Activated T-cell treated with anti-CD3 and anti-CD28 coated beads for 24 hours (primary cell): ENCODE data around the gene SCARB1.
"Not testable (repeated sequence)": the region's sequence is repeated elsewhere in the genome, so short reads cannot be mapped to it uniquely, and the experiment has no call there.

Source experiments
- DNase-seq: peaks from one replicate; pipeline ENCODE4 v3.0.0-alpha.2; 2020; ENCODE audit warnings: low read depth

The SCARB1 gene

GRCh38 chr12:124884587-124885438 lies 21.1 kb upstream of the SCARB1 start:
- no peak for DNase-seq

- no peak for DNase-seq
Measured at GRCh38 chr12:124883263-124884130, 19.8 kb upstream of the SCARB1 start.

GRCh38 chr12:124881123-124881522 lies 17.5 kb upstream of the SCARB1 start:
- no peak for DNase-seq

- not testable (repeated sequence) for DNase-seq
Measured at GRCh38 chr12:124880335-124880734, 16.7 kb upstream of the SCARB1 start.

GRCh38 chr12:124878795-124879516 lies 15.3 kb upstream of the SCARB1 start:
- no peak for DNase-seq

- no peak for DNase-seq
Measured at GRCh38 chr12:124877423-124877822, 13.8 kb upstream of the SCARB1 start.

- DNase-seq, result no peak
Measured at GRCh38 chr12:124876171-124876570, 12.5 kb upstream of the SCARB1 start.

GRCh38 chr12:124875803-124876132 lies 12.1 kb upstream of the SCARB1 start:
- no peak for DNase-seq

GRCh38 chr12:124874988-124875802 lies 11.5 kb upstream of the SCARB1 start:
- no peak for DNase-seq

GRCh38 chr12:124874188-124874587 lies 10.5 kb upstream of the SCARB1 start:
- no peak for DNase-seq

GRCh38 chr12:124872068-124872719 lies 8.5 kb upstream of the SCARB1 start:
- no peak for DNase-seq

GRCh38 chr12:124871297-124871696 lies 7.6 kb upstream of the SCARB1 start:
- no peak for DNase-seq

GRCh38 chr12:124870515-124870914 lies 6.9 kb upstream of the SCARB1 start:
- DNase-seq, result no peak

- DNase-seq, result no peak
Measured at GRCh38 chr12:124869059-124869665, 5.5 kb upstream of the SCARB1 start.

GRCh38 chr12:124868252-124869058 lies 4.8 kb upstream of the SCARB1 start:
- DNase-seq, result no peak

- DNase-seq, result no peak
Measured at GRCh38 chr12:124867401-124867930, 3.8 kb upstream of the SCARB1 start.

- DNase-seq, result no peak
Measured at GRCh38 chr12:124866883-124867400, 3.3 kb upstream of the SCARB1 start.

GRCh38 chr12:124866195-124866882 lies 2.7 kb upstream of the SCARB1 start:
- no peak for DNase-seq

GRCh38 chr12:124865728-124866127 lies 2.1 kb upstream of the SCARB1 start:
- DNase-seq, result no peak
